HG03575 (cell line): ENCODE results near the gene CRACR2A.

Experiments used
- ATAC-seq: cut with Tn5 transposase; IDR thresholded peaks from one replicate; pipeline ENCODE4 v1.9.1; 2021; ENCODE audit not compliant: unreplicated experiment, insufficient number of reproducible peaks, low FRiP score; ENCODE audit errors: extremely low read depth

CRACR2A gene

GRCh38 chr12:3752741-3753486 is at the start of gene CRACR2A:
Gene CRACR2A (minus strand): TSS chr12:3753109. CDS start chr12:3696999, 56,110 bp downstream.
- ATAC-seq: no peak

- no peak for ATAC-seq
Measured at GRCh38 chr12:3797531-3798048, 44.7 kb upstream of the CRACR2A start.

GRCh38 chr12:3795492-3796133 is 42.7 kb upstream of the CRACR2A start:
- ATAC-seq: no peak

- no peak for ATAC-seq
Measured at GRCh38 chr12:3795066-3795465, 42.2 kb upstream of the CRACR2A start.

- ATAC-seq: no peak
Measured at GRCh38 chr12:3792623-3793288, 39.8 kb upstream of the CRACR2A start.

GRCh38 chr12:3791256-3791874 is 38.5 kb upstream of the CRACR2A start:
- ATAC-seq: no peak

GRCh38 chr12:3790642-3791041 is 37.7 kb upstream of the CRACR2A start:
- ATAC-seq: no peak

GRCh38 chr12:3789838-3790237 is 36.9 kb upstream of the CRACR2A start:
- no peak for ATAC-seq

GRCh38 chr12:3777206-3777809 is 24.4 kb upstream of the CRACR2A start:
- ATAC-seq: no peak

GRCh38 chr12:3775385-3776035 is 22.6 kb upstream of the CRACR2A start:
- no peak for ATAC-seq

- no peak for ATAC-seq
Measured at GRCh38 chr12:3772380-3772779, 19.5 kb upstream of the CRACR2A start.

GRCh38 chr12:3771853-3772252 is 18.9 kb upstream of the CRACR2A start:
- ATAC-seq: no peak

GRCh38 chr12:3770891-3771290 is 18.0 kb upstream of the CRACR2A start:
- no peak for ATAC-seq

- no peak for ATAC-seq
Measured at GRCh38 chr12:3768911-3769447, 16.1 kb upstream of the CRACR2A start.

- ATAC-seq: no peak
Measured at GRCh38 chr12:3761116-3761735, 8.3 kb upstream of the CRACR2A start.

- no peak for ATAC-seq
Measured at GRCh38 chr12:3759878-3760277, 7.0 kb upstream of the CRACR2A start.

- no peak for ATAC-seq
Measured at GRCh38 chr12:3757261-3757660, 4.4 kb upstream of the CRACR2A start.

GRCh38 chr12:3755898-3756297 is 3.0 kb upstream of the CRACR2A start:
- ATAC-seq: no peak
